IPS DF 6.9 (cell line): ENCODE results near the gene SERTM2.
"Not testable (repeated sequence)": the region's sequence is repeated elsewhere in the genome, so short reads cannot be mapped to it uniquely, and the experiment has no call there.

Experiments
- DNase-seq: peaks from one replicate; pipeline ENCODE4 v3.0.0-alpha.2; 2013; ENCODE audit warnings: low read depth, low spot score
- H3K27ac ChIP-seq: one replicate; pipeline ENCODE4 v1.5.1; 2013; ENCODE audit warnings: low read length, control low read depth
- H3K27me3 ChIP-seq: 2 replicates; pipeline ENCODE4 v1.6.1; 2013; ENCODE audit warnings: mild to moderate bottlenecking, low read length; ENCODE audit not compliant: control insufficient read depth, insufficient read depth
- H3K36me3 ChIP-seq: 2 replicates; pipeline ENCODE4 v1.6.1; 2013; ENCODE audit warnings: low read length; ENCODE audit not compliant: control insufficient read depth, insufficient read depth
- H3K4me1 ChIP-seq: 2 replicates; pipeline ENCODE4 v1.6.1; 2013; ENCODE audit warnings: low read length; ENCODE audit not compliant: control insufficient read depth, insufficient read depth
- H3K4me3 ChIP-seq: 2 replicates; pipeline ENCODE4 v1.5.1; 2013; ENCODE audit warnings: mild to moderate bottlenecking, low read length
- H3K9me3 ChIP-seq: 2 replicates; pipeline ENCODE4 v1.6.1; 2013; ENCODE audit warnings: low read length, inconsistent platforms; ENCODE audit not compliant: control insufficient read depth, insufficient read depth
- WGBS: extraction: QIAGEN DNeasy Blood & Tissue Kit; methylation state at CpG from one replicate; pipeline ENCODE4 v1.1.7; 2013; ENCODE audit warnings: mixed read lengths, missing lambda C conversion rate; ENCODE audit not compliant: insufficient read length, insufficient coverage; 5-methylcytosine and 5-hydroxymethylcytosine counted together

Gene SERTM2

DNA sequence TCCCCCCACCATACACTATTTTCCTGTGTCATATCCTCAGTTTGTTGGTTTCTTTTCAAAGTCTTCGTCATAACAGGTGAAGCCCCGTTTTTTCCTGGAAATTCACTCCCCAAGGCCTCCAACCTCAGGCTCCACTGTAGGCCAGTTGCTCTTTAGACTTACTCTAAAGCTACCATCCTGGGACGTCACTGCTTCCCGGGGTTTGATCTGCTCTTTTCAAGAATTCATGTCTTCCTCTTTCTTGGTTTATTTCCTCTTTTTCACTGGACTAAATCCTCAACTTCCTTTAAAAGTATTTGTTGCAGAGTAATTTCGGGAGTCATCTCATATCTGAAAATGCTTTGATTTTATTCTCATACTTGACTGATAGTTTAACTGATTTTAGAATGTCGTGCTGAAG, 6.5 kb upstream of the SERTM2 start:
- Histone ChIP-seq H3K4me3 (no peak overlapping the region), H3K36me3 (no peaks in the 10 kb centered on the region), H3K9me3 (no peaks in the 10 kb centered on the region), H3K27me3 (no peaks in the 10 kb centered on the region), H3K27ac (no peak overlapping the region), H3K4me1 (no peaks in the 10 kb centered on the region)
- DNase-seq, result no peak
- WGBS, result no CpG with 5 or more reads among the region's 6 CpGs

DNA sequence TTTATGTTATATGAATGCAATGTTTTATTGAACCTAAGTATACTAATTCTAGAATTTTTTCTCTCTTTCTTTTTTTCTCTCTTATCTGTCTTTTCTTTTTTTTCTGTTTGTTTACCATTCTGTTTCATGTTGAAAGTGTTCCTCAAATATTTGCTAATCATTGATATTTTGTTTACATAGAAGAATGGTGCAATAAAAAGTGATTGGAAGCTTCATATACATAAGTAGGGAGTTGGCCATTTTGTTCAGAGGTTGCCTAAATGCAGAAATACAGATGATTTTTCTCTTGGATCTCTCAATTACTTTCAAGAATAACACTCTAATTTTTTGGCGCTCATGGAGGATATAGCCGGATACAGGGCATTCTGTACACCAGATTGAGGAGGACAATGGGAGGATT, 5.7 kb upstream of the SERTM2 start:
- Histone ChIP-seq H3K4me3 (no peak overlapping the region), H3K36me3 (no peaks in the 10 kb centered on the region), H3K27ac (no peak overlapping the region), H3K27me3 (no peaks in the 10 kb centered on the region), H3K9me3 (no peaks in the 10 kb centered on the region), H3K4me1 (no peaks in the 10 kb centered on the region)
- no CpG with 5 or more reads among the region's 2 CpGs for WGBS
- no peak for DNase-seq

DNA sequence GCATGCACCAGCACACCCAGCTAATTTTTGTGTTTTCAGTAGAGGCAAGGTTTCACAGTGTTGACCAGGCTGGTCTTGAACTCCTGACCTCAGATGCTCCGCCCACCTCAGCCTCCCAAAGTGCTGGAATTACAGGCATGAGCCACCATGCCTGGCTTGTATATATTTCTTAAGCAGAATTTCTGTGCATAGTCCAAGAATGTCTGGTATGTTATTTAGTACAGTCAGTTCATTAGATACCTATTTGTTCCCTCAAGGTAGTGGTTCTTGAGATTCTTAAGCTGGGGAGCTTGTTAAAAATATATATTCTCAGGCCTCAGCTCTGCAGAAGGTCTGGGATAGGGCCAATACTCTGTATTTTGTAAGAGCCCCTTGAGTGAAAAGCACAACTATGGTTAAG, 4.6 kb upstream of the SERTM2 start:
- H3K36me3 ChIP-seq, result no peaks in the 10 kb centered on the region
- no peak for DNase-seq
- no peak overlapping the region for H3K27ac ChIP-seq
- H3K27me3 ChIP-seq, result no peaks in the 10 kb centered on the region
- H3K4me1 ChIP-seq, result no peaks in the 10 kb centered on the region
- WGBS, result no CpG with 5 or more reads among the region's 1 CpG
- H3K4me3 ChIP-seq, result no peak overlapping the region
- no peaks in the 10 kb centered on the region for H3K9me3 ChIP-seq

DNA sequence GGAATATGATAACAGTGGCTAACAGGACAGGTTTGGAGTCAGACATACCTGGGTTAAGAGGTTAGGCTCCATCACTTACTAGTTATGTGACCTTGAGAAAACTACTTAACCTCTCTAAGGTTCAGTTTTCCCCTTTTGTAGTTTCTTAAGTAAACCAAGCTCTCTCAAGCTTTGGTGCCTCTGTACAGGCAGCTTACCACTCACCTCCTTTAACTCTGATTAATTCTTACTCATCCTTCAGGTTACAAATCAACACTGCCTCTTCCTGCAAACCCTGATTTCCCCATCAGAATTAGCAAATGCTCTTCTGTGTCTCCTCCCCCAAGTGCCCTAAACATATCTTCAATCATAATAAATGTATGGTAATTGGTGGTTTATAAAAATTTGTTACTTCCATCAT, 3.5 kb upstream of the SERTM2 start:
- Histone ChIP-seq H3K4me3 (no peak overlapping the region), H3K27me3 (no peaks in the 10 kb centered on the region), H3K36me3 (no peaks in the 10 kb centered on the region), H3K4me1 (no peaks in the 10 kb centered on the region), H3K27ac (no peak overlapping the region), H3K9me3 (no peaks in the 10 kb centered on the region)
- DNase-seq, result no peak

DNA sequence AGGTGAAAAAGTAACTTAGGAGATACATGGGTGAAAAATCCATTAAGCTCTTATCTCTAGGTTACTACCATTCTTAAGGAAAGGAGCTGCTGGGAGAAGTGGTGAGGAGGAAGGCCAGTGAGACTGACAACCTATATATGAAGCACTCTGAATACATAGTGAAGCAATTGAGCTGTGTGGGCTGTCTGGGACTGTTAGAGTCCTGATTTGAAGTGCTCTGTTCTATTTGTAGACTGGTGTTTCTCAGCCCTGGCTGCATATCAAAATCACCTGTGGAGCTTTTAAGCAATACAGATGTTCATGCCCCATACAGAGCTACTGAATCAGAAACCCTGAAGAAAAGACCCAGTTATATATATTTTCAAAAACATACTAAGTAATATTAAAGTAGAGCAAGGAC, 3.9 kb downstream of the SERTM2 start:
- H3K27me3 ChIP-seq, result no peaks in the 10 kb centered on the region
- no peak overlapping the region for H3K4me3 ChIP-seq
- H3K27ac ChIP-seq, result no peak overlapping the region
- H3K9me3 ChIP-seq, result no peaks in the 10 kb centered on the region
- DNase-seq, result no peak
- H3K36me3 ChIP-seq, result no peaks in the 10 kb centered on the region
- H3K4me1 ChIP-seq, result peaks cover 2% of the 10 kb centered on the region

DNA sequence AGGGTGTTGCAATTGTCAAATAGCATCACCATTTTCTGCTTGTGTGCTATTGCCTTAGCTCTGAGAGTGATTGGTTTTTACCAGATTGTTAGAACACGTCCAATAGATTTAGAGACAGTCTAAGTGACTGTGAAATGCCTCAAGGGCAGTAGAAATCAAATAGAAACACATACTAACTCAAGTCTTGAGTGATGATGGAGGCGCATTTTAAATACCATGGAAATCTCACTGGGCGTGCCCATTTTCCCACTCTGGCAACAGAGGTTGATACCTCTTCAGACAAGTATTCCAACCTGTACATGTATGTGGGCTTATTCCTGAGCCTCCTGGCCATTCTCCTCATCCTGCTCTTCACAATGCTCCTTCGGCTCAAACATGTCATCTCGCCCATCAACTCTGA, 7.2 kb downstream of the SERTM2 start:
- no peak for DNase-seq
- H3K27me3 ChIP-seq, result no peaks in the 10 kb centered on the region

DNA sequence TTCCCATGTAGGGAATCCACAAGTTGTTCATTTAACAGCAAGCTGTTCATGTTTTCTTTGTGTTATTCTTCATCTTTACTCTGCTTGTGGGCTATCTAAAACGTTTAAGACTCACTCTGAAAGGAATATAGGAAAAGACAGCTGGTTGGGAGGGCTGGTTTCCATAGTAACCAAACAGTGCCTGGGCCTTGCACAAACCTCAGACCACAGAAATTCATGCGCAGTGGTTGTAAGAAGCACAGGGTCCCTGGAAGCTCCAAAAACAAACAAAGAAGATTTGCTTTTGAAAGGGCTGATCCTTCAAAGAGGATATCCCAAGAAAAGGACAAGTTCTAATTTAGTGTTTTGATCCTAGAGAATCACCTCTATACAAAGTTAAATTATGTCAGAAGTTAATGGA, 7.8 kb downstream of the SERTM2 start:
- Histone ChIP-seq H3K4me3 (no peak overlapping the region), H3K36me3 (no peaks in the 10 kb centered on the region), H3K27me3 (no peaks in the 10 kb centered on the region), H3K9me3 (no peaks in the 10 kb centered on the region), H3K4me1 (peaks cover 2% of the 10 kb centered on the region), H3K27ac (no peak overlapping the region)
- no CpG with 5 or more reads among the region's 2 CpGs for WGBS
- DNase-seq, result no peak

More for the DNA sequence above, 7.2 kb downstream of the SERTM2 start:
- Histone ChIP-seq H3K4me3 (no peak overlapping the region), H3K36me3 (no peaks in the 10 kb centered on the region), H3K27ac (no peak overlapping the region), H3K4me1 (peaks cover 2% of the 10 kb centered on the region), H3K9me3 (no peaks in the 10 kb centered on the region)
- no CpG with 5 or more reads among the region's 5 CpGs for WGBS

DNA sequence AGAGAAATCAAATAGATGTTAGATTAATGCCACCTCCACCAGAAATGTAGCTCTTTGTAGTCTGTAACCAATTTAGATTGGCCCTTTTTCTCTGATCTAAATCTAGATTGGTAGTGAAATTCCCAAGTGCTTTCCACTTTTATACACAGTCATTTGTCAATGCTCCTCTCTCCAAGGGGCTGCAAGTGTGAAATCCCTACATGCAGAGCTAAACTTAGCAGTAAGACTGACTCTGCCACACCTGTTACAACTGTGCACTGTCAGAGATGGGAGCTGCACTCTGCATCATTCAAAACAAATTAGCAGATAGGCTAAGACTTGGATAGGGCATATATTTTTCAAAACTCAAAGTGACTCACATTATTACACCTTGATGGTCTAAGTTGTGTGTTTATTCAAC, 9.1 kb downstream of the SERTM2 start:
- DNase-seq, result no peak
- no peaks in the 10 kb centered on the region for H3K27me3 ChIP-seq

DNA sequence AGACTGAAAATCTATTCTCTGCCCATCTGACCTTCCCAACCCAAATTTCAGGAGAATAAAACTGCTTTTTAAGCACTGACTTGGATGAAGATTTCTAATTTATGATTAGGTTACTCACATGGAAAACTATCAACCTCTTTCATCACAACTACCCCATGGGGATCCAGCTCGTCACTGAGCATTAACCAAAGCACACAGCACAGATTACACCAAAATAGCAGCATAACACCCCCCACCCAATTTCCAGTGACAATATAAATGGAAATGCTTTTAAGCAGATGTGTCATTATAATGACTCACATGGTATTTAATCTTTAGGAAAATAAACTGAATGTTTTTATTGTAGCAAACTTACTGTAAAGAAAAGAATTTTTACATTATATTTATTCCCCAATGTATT, 9.7 kb downstream of the SERTM2 start:
- no peak for DNase-seq
- H3K4me3 ChIP-seq, result no peak overlapping the region
- no peaks in the 10 kb centered on the region for H3K27me3 ChIP-seq
- peaks cover 2% of the 10 kb centered on the region for H3K4me1 ChIP-seq
- no peaks in the 10 kb centered on the region for H3K36me3 ChIP-seq
- H3K9me3 ChIP-seq, result no peaks in the 10 kb centered on the region
- no CpG with 5 or more reads among the region's 1 CpG for WGBS
- H3K27ac ChIP-seq, result no peak overlapping the region

More for the DNA sequence above, 9.1 kb downstream of the SERTM2 start:
- H3K9me3 ChIP-seq, result no peaks in the 10 kb centered on the region
- no peak overlapping the region for H3K4me3 ChIP-seq
- no peak overlapping the region for H3K27ac ChIP-seq
- no peaks in the 10 kb centered on the region for H3K36me3 ChIP-seq
- H3K4me1 ChIP-seq, result peaks cover 2% of the 10 kb centered on the region

DNA sequence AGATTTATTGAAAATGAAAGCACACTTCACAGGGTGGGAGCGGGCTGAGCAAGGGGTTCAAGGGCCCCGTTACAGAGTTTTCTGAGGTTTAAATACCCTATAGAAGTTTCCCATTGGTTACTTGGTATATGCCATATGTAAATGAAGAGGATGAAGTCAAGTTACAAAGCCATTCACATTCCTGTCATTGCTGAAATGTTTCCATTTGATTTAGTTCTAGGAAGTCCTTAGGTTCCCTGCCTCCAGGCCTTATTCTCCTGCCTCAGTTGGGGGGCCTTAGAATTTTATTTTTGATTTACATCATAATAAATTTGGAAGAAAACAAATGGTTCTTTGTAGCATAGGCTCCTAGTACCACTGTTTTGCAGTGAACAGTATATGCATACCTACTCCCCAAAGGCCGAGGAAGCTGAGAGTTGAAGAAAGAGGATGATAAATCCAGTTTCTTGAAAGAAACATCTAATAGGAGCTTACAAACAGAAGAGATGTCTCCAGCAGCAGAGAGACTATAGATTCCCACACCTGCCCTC, 31.8 kb downstream of the SERTM2 start:
- Histone ChIP-seq H3K9me3 (no peaks in the 10 kb centered on the region), H3K4me1 (no peaks in the 10 kb centered on the region), H3K36me3 (no peaks in the 10 kb centered on the region), H3K27ac (no peak overlapping the region), H3K4me3 (no peak overlapping the region), H3K27me3 (no peaks in the 10 kb centered on the region)
- no peak for DNase-seq
- WGBS, result no CpG with 5 or more reads among the region's 3 CpGs

DNA sequence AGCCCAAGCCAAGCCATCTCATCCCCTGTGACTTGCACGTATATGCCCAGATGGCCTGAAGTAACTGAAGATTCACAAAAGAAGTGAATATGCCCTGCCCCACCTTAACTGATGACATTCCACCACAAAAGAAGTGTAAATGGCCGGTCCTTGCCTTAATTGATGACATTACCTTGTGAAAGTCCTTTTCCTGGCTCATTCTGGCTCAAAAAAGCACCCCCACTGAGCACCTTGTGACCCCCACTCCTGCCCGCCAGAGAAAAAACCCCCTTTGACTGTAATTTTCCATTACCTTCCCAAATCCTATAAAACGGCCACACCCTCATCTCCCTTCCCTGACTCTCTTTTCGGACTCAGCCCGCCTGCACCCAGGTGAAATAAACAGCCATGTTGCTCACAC, 37.8 kb downstream of the SERTM2 start:
- H3K9me3 ChIP-seq, H3K4me3 ChIP-seq, DNase-seq, H3K27ac ChIP-seq, H3K27me3 ChIP-seq, H3K36me3 ChIP-seq, H3K4me1 ChIP-seq: not testable (repeated sequence)
- WGBS, result no CpG with 5 or more reads among the region's 6 CpGs
